ENCODE measurements around the gene DEFB121. TPM values are rescaled to one million over a fixed set of nuclear protein-coding genes. Genes with fewer than 3 reads are reported as not detected.

The DEFB121 gene
- total and polyA plus RNA-seq, 2 of the 8 experiments (the other 6 are each of a cell fraction or from before 2014, with no cell fraction given): not detected

DNA sequence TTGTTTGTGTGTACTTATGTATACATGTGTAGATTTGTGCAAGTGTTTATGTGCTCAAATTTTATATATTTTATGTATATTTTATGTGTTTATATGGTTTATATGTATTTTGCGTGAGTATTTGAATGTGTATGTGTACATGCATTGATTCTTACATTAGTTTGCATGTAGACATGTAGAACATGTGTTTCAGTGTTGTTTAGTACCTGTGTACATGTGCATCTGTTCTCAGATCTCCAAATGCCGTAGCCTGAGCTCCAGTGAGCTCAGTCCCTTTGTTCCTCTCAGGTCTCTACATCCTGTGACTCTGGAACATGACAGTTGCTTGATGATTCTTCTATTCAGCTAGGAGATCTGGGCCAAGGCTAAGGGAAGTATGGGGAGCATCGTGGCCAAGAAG, 11.1 kb downstream of the DEFB121 start (continued):
- TF ChIP-seq TCF12 (IDR thresholded peaks at IDR 0.05; ENCODE audit: low read depth, low read length) (no peak), EP300 (IDR thresholded peaks at IDR 0.05; ENCODE audit: borderline replicate concordance in 1 of 2, low read depth in 2 of 2, low read length in 2 of 2) (no peak), YY1 (IDR thresholded peaks at IDR 0.05; ENCODE audit: low read depth, low read length) (no peak), GABPA (IDR thresholded peaks at IDR 0.05; ENCODE audit: borderline replicate concordance, insufficient read depth, low read length) (no peak), SIRT6 (IDR thresholded peaks at IDR 0.05; ENCODE audit: low read length) (no peak), NANOG (IDR thresholded peaks at IDR 0.05; ENCODE audit: insufficient read depth, low read depth, low read length, poor library complexity, severe bottlenecking) (no peak), SIX5 (IDR thresholded peaks at IDR 0.05; ENCODE audit: low read depth, low read length) (no peak)
